SK-N-SH (cell line): ENCODE measurements around the gene DIPK1C. TPM values are rescaled to one million over a fixed set of nuclear protein-coding genes. Genes with fewer than 3 reads are reported as not detected.

Experiments used
- CTCF ChIA-PET: fragments of 300-600, 350-600 bp; formaldehyde crosslinking; extraction: SDS; loops from one replicate; lab custom pipeline; 2021; lab: Yijun Ruan, JAX
- POLR2A ChIA-PET: fragments of 350-600 bp; sonication (Branson Sonifier 250); formaldehyde crosslinking; extraction: SDS; loops from one replicate; lab custom pipeline; 2020; ENCODE audit warnings: antibody characterized with exemption, inconsistent platforms; lab: Yijun Ruan, JAX
- DNase-seq: peaks from one replicate; pipeline ENCODE4 v3.0.0; 2012
- H2AFZ ChIP-seq: fragments of 200-600 bp; sonication (generic); 2 replicates; pipeline ENCODE4 v1.8.1; 2016; ENCODE audit warnings: antibody characterized with exemption, mild to moderate bottlenecking, low read depth
- H3F3A ChIP-seq: fragments of 200-600 bp; sonication (generic); replicated peaks from 2 replicates; pipeline ENCODE3; 2016; ENCODE audit warnings: antibody characterized with exemption, mild to moderate bottlenecking; ENCODE audit not compliant: insufficient read depth
- H3K27ac ChIP-seq, 2 experiments: fragments of 200-500 bp in 1 of 2; fragments of 200-600 bp in 1 of 2; sonication (Bioruptor generic) in 1 of 2; sonication (generic), shearing (Covaris generic) in 1 of 2; 2 replicates each; pipeline versions ENCODE4 v1.5.1 to v1.6.1; 2014 to 2016; ENCODE audit warnings: low read depth in 2 of 2, inconsistent platforms in 1 of 2, low read length in 1 of 2, mild to moderate bottlenecking in 1 of 2, mixed read lengths in 1 of 2
- H3K27me3 ChIP-seq: fragments of 200-600 bp; sonication (generic), shearing (Covaris generic); 2 replicates; pipeline ENCODE4 v1.6.1; 2016; ENCODE audit warnings: mixed run types; ENCODE audit not compliant: insufficient read depth
- H3K36me3 ChIP-seq, 2 experiments: fragments of 200-500 bp in 1 of 2; fragments of 200-600 bp in 1 of 2; sonication (Bioruptor generic) in 1 of 2; sonication (generic) in 1 of 2; replicated peaks in 1 of 2; 2 replicates each; pipeline versions ENCODE3 to v1.5.1; 2014 to 2016; ENCODE audit warnings: low read length in 1 of 2, mild to moderate bottlenecking in 1 of 2; ENCODE audit not compliant: insufficient read depth in 2 of 2, control insufficient read depth in 1 of 2
- H3K4me1 ChIP-seq, 2 experiments: fragments of 200-500 bp in 1 of 2; fragments of 200-600 bp in 1 of 2; sonication (Bioruptor generic) in 1 of 2; sonication (generic), shearing (Covaris generic) in 1 of 2; 2 replicates each; pipeline versions ENCODE4 v1.5.1 to v1.6.1; 2014 to 2016; ENCODE audit warnings: low read depth in 1 of 2, low read length in 1 of 2, mixed run types in 1 of 2; ENCODE audit not compliant: insufficient read depth in 2 of 2, control insufficient read depth in 1 of 2
- H3K4me2 ChIP-seq: fragments of 200-600 bp; sonication (generic), shearing (Covaris generic); 2 replicates; pipeline ENCODE4 v1.6.1; 2017; ENCODE audit warnings: mixed run types
- H3K4me3 ChIP-seq, 2 experiments: fragments of 200-500 bp in 1 of 2; fragments of 200-600 bp in 1 of 2; sonication (Bioruptor generic) in 1 of 2; sonication (generic), shearing (Covaris generic) in 1 of 2; 2 replicates each; pipeline versions ENCODE4 v1.5.1 to v1.8.1; 2014 to 2016; ENCODE audit warnings: low read depth in 2 of 2, inconsistent platforms in 1 of 2, low read length in 1 of 2, mild to moderate bottlenecking in 1 of 2, mixed read lengths in 1 of 2, moderate library complexity in 1 of 2
- H3K79me2 ChIP-seq: fragments of 200-600 bp; sonication (generic); 2 replicates; pipeline ENCODE4 v1.8.1; 2017; ENCODE audit warnings: mild to moderate bottlenecking; ENCODE audit not compliant: insufficient read depth
- H3K9ac ChIP-seq: fragments of 200-600 bp; sonication (generic); 2 replicates; pipeline ENCODE4 v1.6.1; 2017; ENCODE audit warnings: mixed run types
- H3K9me2 ChIP-seq: fragments of 200-600 bp; sonication (generic); 2 replicates; pipeline ENCODE4 v1.6.1; 2017; ENCODE audit warnings: mixed run types
- H3K9me3 ChIP-seq: fragments of 200-600 bp; sonication (generic); 2 replicates; pipeline ENCODE4 v1.6.1; 2017; ENCODE audit warnings: mixed run types, mild to moderate bottlenecking, moderate library complexity
- H4K20me1 ChIP-seq: fragments of 200-600 bp; sonication (generic); 2 replicates; pipeline ENCODE4 v1.6.1; 2017; ENCODE audit warnings: mild to moderate bottlenecking, mixed run types; ENCODE audit not compliant: insufficient read depth
- ELF1 ChIP-seq: IDR thresholded peaks from 2 replicates; pipeline ENCODE4 v1.4.0; 2012
- FOSL2 ChIP-seq: IDR thresholded peaks from 2 replicates; pipeline ENCODE4 v1.4.0; 2012; ENCODE audit warnings: low read depth, mild to moderate bottlenecking, moderate library complexity, borderline replicate concordance
- GATA2 ChIP-seq: sonication (generic); formaldehyde crosslinking; IDR thresholded peaks from 2 replicates; pipeline ENCODE4 v1.5.0; 2020; ENCODE audit warnings: mild to moderate bottlenecking, missing genetic modification reagents
- MEF2A ChIP-seq: IDR thresholded peaks from 2 replicates; pipeline ENCODE4 v1.4.0; 2012; ENCODE audit warnings: low read depth, borderline replicate concordance
- NFIC ChIP-seq: IDR thresholded peaks from 2 replicates; pipeline ENCODE4 v1.4.0; 2012; ENCODE audit warnings: borderline replicate concordance
- NRF1 ChIP-seq: IDR thresholded peaks from 2 replicates; pipeline ENCODE4 v1.6.1; 2012; ENCODE audit warnings: low read depth, mild to moderate bottlenecking, low read length
- RAD21 ChIP-seq: IDR thresholded peaks from 2 replicates; pipeline ENCODE4 v1.6.1; 2012; ENCODE audit warnings: mild to moderate bottlenecking, low read length
- RCOR1 ChIP-seq: fragments of 150-350 bp; IDR thresholded peaks from 2 replicates; pipeline ENCODE4 v1.6.1; 2017; ENCODE audit warnings: antibody characterized with exemption, low read length
- RFX5 ChIP-seq: IDR thresholded peaks from 2 replicates; pipeline ENCODE4 v1.6.1; 2012; ENCODE audit warnings: mild to moderate bottlenecking, improper control_type of control experiment, low read length
- RXRA ChIP-seq: IDR thresholded peaks from 2 replicates; pipeline ENCODE4 v1.4.0; 2012; ENCODE audit warnings: low read depth, mild to moderate bottlenecking, borderline replicate concordance
- SIN3A ChIP-seq: IDR thresholded peaks from 2 replicates; pipeline ENCODE4 v1.6.1; 2012; ENCODE audit warnings: low read depth, mild to moderate bottlenecking, low read length, moderate library complexity, borderline replicate concordance
- SMC3 ChIP-seq: IDR thresholded peaks from 2 replicates; pipeline ENCODE4 v1.6.1; 2012; ENCODE audit warnings: low read depth, low read length, improper control_type of control experiment
- TCF12 ChIP-seq: IDR thresholded peaks from 2 replicates; pipeline ENCODE4 v1.4.0; 2012
- YY1 ChIP-seq: IDR thresholded peaks from 2 replicates; pipeline ENCODE4 v1.4.0; 2012; ENCODE audit warnings: low read depth, mild to moderate bottlenecking
- WGBS: methylation state at CpG from one replicate; pipeline ENCODE4 v1.1.6; 2017; ENCODE audit warnings: low lambda C conversion rate; 5-methylcytosine and 5-hydroxymethylcytosine counted together
- polyA plus RNA-seq, 3 experiments: library from polyadenylated mRNA; depleted of rRNA; stranded (reverse); fragments of >200 nt; gene quantifications; 2 replicates each; pipeline ENCODE4 v1.2.3, GENCODE V29; 2012
- TF ChIP-seq, protein P1 (sequence below): fragments of 150-350 bp; IDR thresholded peaks from 2 replicates; pipeline ENCODE4 v1.6.1; 2017; ENCODE audit warnings: antibody characterized with exemption, low read length, low read depth, borderline replicate concordance

Gene DIPK1C
- polyA plus RNA-seq, 1 of the 3 experiments (the other 2 are of a cell fraction): not detected

- WGBS: 9% methylated on average over 12 of the region's 34 CpGs
- Histone ChIP-seq H3K36me3 (no peaks in the 10 kb centered on the region), H3K9ac (no peak overlapping the region), H4K20me1 (no peaks in the 10 kb centered on the region), H3K79me2 (no peaks in the 10 kb centered on the region), H3K27ac (no peak overlapping the region), H3K9me3 (no peaks in the 10 kb centered on the region), H3F3A (no peaks in the 10 kb centered on the region), H3K4me2 (no peak overlapping the region), H3K4me1 (no peaks in the 10 kb centered on the region), H3K9me2 (no peaks in the 10 kb centered on the region), H2AFZ (no peak overlapping the region), H3K27me3 (peaks cover 77% of the 10 kb centered on the region)
- ChIA-PET CTCF (no interaction called here), POLR2A (no interaction called here)
- TF ChIP-seq FOSL2: no peak
- TF ChIP-seq ELF1: no peak
- TF ChIP-seq RAD21: no peak
- no peak for TF ChIP-seq RXRA
- TF ChIP-seq, protein P1, sequence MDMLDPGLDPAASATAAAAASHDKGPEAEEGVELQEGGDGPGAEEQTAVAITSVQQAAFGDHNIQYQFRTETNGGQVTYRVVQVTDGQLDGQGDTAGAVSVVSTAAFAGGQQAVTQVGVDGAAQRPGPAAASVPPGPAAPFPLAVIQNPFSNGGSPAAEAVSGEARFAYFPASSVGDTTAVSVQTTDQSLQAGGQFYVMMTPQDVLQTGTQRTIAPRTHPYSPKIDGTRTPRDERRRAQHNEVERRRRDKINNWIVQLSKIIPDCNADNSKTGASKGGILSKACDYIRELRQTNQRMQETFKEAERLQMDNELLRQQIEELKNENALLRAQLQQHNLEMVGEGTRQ: no peak
- TF ChIP-seq GATA2 (CRISPR knock-in tag): no peak
- no peak for TF ChIP-seq TCF12
- TF ChIP-seq RFX5: no peak
- TF ChIP-seq RCOR1: no peak
- TF ChIP-seq NFIC: no peak
- TF ChIP-seq NRF1: no peak
- no peak for TF ChIP-seq YY1
- no peak for TF ChIP-seq SIN3A
- TF ChIP-seq, all 33 proteins: peak for 0
- no peak for DNase-seq
- no peak overlapping the region for H3K4me3 ChIP-seq
Observed at GRCh38 chr18:74457725-74458421, 765 bp upstream of the DIPK1C start.

GRCh38 chr18:74456349-74457042 lies 612 bp downstream of the DIPK1C start:
- H3K9me2 ChIP-seq: no peaks in the 10 kb centered on the region
- 12% methylated on average over 8 of the region's 69 CpGs for WGBS
- ChIA-PET CTCF (no interaction called here), POLR2A (no interaction called here)
- H3K27me3 ChIP-seq: peaks cover 87% of the 10 kb centered on the region
- no peak overlapping the region for H3K4me3 ChIP-seq
- no peak overlapping the region for H3K4me2 ChIP-seq
- H3K36me3 ChIP-seq: no peaks in the 10 kb centered on the region
- no peaks in the 10 kb centered on the region for H3K9me3 ChIP-seq
- H4K20me1 ChIP-seq: no peaks in the 10 kb centered on the region
- H2AFZ ChIP-seq: no peak overlapping the region
- H3K4me1 ChIP-seq: no peaks in the 10 kb centered on the region
- no peak for DNase-seq
- H3K9ac ChIP-seq: no peak overlapping the region
- no peaks in the 10 kb centered on the region for H3F3A ChIP-seq
- H3K27ac ChIP-seq: no peak overlapping the region
- TF ChIP-seq MEF2A: no peak
- TF ChIP-seq RAD21: no peak
- TF ChIP-seq SMC3: no peak
- TF ChIP-seq FOSL2: no peak
- no peaks in the 10 kb centered on the region for H3K79me2 ChIP-seq
